ENCODE data around the gene SPATA4.

Gene SPATA4

DNA sequence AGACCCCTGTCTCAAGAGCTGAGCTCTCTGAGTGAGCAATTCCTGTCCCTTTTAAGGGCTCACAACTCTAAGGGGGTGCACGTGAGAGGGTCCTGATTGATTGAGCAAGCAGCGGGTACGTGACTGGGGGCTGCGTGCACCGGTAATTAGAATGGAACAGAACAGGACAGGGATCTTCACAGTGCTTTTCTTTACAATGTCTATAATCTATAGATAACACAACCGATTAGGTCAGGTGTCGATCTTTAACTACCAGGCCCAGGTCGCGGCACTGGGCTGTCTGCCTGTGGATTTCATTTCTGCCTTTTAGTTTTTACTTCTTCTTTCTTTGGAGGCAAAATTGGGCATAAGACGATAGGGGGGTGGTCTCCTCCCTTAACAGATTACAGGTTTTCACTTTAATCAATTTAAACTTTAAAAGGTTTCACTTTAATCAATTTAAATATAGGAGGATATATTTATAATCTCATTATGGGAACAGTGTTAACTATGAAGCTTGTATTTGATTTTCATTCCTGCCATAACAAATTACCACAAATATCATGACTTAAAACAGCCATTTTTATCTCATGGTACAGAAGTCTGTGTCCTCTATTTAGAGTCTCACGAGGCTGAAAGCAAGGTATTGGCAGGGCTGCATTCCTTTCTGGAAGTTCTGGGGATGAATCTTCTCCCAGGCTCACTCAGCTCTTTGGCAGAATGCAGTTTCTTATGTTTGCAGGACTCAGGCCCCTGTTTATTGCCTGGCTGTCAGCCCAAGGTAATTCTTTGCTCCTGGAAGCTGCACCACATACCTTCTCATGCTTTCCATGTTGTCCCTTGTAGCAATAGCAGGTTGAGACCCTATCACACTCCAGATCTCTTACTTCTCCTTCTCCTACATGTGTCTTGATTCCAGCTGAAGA lies 5.2 kb downstream of the SPATA4 start:
- no peak for DNase-seq (ENCODE audit: low read depth)

DNA sequence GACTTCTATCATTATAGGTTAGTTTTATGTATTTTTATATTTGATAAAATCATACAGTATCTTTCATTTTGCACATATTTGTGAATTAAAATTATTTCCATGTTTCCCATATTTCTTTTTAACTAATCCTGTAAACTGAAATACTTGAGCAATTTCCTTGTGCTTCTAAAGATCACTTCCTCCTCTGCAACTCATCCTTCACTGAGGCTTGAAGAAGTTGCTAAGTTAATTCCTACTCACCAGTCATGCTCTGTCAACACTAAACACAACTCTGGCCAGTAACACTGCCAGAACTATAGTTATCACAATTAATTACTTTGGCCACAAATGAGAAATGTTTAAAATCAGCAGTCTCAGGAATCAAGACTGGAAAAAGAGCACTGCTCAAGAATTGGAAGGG lies 6.7 kb downstream of the SPATA4 start:
- DNase-seq (ENCODE audit: low read depth) = no peak

DNA sequence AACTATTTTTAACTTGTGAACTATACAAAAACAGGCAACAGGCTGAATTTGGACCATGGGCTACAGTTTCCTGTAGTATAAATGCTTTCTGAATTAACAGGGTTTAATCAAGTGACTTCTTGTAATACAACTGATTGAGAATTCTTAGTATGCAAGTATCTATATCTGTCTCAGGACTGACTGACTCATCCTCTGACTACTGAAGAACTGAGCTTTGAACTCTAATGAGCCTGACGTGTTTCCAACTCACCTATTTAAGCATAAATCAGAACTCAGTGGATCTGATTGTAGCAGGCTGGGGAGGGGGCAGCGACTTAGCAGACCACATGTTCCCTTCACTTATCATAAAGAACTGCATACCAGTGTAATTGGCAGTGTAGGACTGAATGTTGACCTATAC lies 7.8 kb downstream of the SPATA4 start:
- DNase-seq (ENCODE audit: low read depth) = no peak

DNA sequence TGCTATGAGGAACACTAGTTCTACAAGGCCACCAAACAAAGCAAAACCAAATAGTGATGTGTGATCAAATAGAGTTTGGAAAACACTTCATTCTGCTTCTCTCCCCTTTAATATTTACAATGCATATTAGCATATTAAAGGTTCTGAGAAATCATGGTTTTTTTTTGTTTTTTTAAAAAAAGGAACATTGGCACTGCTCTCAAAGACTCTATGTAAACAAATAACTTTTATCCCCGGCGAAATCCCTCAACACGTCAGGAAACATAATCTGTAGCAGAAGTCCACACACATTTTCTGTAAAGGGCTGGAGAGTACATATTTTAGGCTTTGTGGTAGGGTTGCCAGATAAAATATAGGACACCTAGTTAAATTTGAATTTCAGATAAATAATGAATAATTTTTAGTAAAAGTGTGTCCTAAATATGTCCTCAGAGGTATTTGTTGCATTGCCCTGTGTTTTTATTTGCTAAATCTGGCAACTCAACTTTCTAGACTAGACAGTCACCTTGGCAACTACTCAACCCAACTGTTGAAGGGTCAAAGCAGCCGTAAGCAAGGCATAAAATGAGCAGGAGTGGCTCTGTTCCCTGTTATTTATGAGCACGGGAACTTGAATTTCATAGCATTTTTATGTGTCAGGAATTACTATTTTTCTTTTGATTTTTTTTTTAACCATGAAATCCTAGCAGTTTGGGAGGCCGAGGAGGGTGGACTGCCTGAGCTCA lies 8.6 kb downstream of the SPATA4 start:
- DNase-seq (ENCODE audit: low read depth) = no peak

DNA sequence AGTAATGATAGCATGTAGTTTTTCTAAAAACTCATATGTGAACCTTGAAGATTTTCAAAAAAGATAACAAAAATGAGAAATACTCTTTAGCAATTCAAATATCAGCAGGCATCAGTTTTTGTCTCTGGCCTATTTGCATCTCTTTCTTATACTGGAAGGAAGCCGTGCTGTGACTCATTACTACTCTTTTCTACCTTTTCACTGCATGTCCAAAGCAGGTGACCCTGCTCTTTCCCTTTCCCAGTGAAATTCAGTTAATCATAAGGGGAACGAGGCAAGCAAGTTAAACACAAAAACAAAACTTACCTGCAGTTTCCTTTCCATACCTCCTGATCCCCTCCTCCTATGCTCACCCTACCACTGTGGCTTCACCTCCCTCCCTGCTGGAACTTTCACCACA lies 9.3 kb downstream of the SPATA4 start:
- no peak for DNase-seq (ENCODE audit: low read depth)

DNA sequence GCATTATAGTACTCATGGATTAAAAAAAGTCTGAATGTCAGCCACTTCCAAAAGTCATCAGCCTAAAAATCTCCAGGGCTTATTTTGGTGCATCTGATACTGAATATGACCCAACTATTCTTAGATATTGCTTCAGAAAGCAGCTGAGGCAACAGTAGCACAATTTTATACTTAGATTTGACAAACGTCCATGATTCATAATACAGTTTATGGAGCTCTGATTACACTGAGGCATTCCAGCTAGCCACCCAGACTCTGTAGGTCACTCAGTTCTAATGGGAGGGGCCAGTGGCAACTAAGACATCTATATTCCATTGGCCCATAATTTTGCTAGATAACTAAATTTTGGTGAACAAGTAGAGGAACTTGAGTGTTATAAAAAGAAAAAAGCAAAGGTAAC lies 10.3 kb downstream of the SPATA4 start:
- no peak for DNase-seq (ENCODE audit: low read depth)

DNA sequence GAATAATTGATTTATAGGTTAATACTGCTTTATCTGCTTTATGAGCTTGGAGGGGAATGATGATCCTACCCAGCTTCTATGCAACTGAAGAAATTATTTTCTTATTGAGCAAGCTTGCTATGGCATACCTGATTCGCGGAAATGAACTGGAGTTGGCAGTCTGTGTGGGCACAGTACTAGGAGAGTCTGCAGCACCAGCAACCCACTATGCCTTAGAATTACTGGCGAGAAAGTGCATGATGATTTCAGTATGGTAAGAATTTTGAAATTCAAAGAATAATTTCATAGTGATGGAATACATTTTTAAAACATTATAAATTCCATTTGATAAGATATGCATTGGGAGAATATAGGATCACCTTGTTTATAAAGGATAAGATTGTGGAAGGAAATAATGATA lies 32.3 kb downstream of the SPATA4 start:
- DNase-seq (ENCODE audit: low read depth) = no peak

DNA sequence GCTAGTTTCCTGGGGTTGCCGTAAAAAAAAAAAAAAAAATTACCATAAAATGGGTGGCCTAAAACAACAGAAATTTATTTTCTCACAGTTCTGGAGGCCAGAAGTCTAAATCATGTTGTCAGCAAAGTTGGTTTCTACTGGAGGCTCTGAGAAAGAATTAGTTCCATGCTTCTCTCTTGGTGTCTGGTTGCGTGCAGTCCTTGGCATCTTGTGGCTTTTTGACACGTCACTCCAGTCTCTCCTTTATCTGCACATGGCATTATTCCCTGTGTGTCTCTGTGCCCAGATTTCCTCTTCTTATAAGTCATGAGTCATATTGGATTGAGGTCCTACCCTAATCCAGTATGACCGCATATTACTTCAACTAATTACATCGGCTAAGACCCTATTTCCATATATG lies 38.7 kb downstream of the SPATA4 start:
- no peak for DNase-seq (ENCODE audit: low read depth)

DNA sequence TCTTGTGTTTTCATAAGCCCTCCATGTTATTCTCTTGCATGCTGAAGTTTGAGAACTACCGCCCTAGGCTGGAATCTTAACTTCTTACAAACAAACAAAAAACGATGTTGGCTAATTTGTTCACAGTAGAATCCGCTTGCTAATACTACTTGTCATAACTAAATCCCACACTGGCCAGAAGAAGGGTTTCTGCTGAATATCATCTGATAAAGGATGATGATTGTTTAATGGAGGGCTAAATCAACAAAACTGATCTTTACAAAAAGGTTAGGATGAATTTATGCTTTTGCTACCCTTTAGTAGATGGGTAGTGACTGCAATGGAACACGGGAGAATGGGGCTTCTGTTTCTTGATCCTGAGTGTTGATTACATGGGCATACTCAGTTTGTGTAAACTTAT lies 42.3 kb downstream of the SPATA4 start:
- no peak for DNase-seq (ENCODE audit: low read depth)

DNA sequence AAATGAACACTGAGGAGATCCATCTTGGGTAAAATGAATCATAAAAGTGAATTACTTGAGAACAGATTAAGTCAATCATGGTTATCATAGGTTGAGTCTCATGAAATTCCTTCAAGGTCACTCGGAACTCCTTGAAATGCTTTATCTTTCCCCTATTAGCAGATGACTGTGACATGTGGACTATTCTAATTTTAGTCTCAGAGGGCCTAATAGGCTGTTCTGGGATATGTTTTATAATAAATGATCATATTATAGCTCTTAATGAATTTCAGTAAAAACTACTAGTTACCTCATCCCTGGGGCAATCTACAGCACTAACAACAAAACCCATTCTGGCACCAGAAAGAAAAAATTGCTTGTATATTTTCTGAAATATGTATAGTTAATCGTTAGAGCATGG lies 44.7 kb downstream of the SPATA4 start:
- DNase-seq (ENCODE audit: low read depth) = no peak

DNA sequence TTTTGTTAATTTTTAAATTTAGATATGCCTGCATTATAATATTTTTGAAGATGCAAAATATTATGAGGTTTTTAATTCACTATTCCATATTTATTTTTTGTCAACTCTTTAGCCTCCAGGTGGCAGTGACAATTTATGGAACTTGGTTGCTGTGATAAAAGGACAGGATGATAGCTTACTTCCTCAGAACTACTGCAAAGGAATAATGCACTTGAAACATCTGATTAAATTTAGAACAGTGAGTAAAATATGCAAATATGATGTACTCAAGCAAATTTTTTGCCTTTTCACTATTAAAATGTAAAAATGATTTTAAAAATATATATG lies 45.1 kb downstream of the SPATA4 start:
- no peak for DNase-seq (ENCODE audit: low read depth)

DNA sequence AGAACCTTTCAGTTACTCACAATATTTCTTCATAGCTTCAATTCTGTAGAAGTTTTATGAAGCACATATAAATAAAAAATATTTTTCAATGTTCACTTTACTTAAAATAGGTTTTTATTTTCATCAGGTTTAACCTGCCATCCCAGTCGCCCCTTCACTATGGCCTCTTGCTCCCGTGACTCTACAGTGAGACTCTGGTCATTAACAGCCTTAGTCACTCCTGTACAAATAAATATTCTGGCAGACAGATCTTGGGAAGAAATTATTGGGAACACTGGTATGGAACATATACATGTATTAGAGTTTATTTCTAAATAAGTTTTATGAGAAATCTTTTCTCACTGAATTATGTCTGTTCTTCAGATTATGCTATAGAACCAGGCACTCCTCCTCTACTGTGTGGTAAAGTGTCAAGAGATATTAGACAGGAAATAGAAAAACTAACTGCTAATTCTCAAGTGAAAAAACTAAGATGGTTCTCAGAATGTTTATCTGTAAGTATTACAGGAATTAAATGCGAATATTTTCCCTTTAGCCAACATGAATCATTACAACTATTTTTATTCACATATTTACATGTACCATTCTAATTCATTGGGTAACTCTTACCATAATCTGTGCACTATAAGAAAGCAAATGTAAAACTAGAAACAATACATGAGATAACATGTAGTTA lies 45.6 kb downstream of the SPATA4 start:
- no peak for DNase-seq (ENCODE audit: low read depth)

DNA sequence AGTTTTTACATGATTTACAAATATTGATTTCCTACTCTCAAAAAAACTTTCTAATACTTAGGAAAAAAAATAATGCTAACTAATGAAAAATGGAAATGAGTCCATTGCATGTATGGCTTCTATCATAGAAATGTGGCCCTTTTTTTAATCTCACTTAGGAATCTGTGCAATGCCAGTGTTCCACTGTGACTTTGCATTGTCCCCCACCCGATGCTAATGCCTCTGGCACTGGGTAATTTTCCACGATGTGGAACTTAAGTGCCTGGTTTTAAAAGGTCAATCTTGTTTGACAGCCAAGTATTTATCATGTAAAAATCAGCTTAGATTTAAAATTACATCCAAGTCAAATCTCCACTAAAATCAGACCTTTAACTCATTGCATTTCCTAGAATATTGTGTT lies 53.1 kb downstream of the SPATA4 start:
- no peak for DNase-seq (ENCODE audit: low read depth)

DNA sequence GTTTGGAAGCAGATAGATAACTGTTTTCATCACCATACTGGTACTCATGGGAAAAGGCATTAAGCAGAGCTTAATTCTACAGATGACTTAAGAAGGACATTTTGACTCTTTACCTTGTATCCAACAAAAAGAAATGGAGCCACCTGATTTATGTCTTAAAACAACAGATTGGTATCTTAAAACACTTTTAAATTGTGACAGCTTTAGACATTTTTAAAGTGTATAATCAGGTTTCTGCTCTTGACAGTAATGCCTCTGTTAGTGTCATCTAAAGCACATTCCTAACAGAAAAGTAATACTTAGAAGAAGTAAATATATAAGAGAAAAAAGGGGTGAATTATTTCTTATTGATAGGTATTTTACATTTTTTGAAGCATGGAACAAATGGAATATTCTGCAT lies 55.9 kb downstream of the SPATA4 start:
- DNase-seq (ENCODE audit: low read depth) = no peak

DNA sequence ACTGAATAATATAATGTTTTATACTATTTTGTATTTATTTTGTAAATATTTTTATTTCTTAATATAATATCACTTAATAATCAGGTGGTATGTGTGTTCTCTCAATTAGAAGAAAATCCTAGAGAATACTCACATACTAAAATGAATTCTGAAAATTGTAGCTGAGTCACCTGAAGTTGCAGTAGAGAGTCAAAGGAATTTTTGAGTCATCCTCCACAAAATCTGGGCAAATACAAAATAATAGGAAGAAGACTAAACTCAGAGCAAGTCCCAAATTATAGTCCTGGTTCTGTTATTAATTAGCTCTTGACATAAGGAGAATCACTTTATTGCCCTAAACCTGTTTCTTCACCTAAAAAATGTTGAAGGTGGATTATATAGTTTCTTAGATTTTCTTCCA lies 57.8 kb downstream of the SPATA4 start:
- no peak for DNase-seq (ENCODE audit: low read depth)

DNA sequence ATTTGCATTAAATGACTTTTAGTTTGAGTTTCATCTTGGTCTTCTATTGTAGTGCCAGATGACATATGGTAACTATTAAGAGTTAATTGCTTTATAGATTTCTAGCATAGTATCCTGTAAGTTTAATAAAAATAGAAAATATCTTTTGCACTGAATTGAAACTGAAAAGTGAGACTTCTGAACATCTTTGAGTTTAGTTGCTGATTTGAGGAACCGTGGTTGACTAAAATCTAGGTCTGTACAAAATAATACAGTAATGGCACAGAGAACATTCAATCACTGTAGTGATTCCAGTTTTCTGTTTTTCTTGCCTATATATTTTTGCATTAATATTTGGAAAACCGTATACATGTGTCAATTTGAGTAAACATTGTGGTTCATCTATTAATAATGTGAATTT lies 60.7 kb downstream of the SPATA4 start:
- DNase-seq (ENCODE audit: low read depth) = no peak
